Mesendoderm (in vitro differentiated cells): ENCODE results near the gene TTLL7.
"Not testable (repeated sequence)": the region's sequence is repeated elsewhere in the genome, so short reads cannot be mapped to it uniquely, and the experiment has no call there.

ENCODE experiments used
- DNase-seq: peaks from one replicate; pipeline ENCODE4 v3.0.0; 2013
- H2AK5ac ChIP-seq: 2 replicates; pipeline ENCODE4 v1.6.1; 2013; ENCODE audit warnings: low read length, inconsistent platforms
- H2BK120ac ChIP-seq: 2 replicates; pipeline ENCODE4 v1.6.1; 2013; ENCODE audit warnings: low read depth, mild to moderate bottlenecking, low read length, moderate library complexity, mixed read lengths
- H2BK15ac ChIP-seq: replicated peaks from 2 replicates; pipeline ENCODE4 v1.6.1; 2013; ENCODE audit warnings: low read depth, mild to moderate bottlenecking, moderate library complexity
- H2BK5ac ChIP-seq: 2 replicates; pipeline ENCODE4 v1.6.1; 2013; ENCODE audit warnings: low read length, inconsistent platforms
- H3K18ac ChIP-seq: 2 replicates; pipeline ENCODE4 v1.6.1; 2013; ENCODE audit warnings: mild to moderate bottlenecking, low read length, mixed read lengths
- H3K23ac ChIP-seq: one replicate; pipeline ENCODE4 v1.6.1; 2013; ENCODE audit warnings: low read length
- H3K27ac ChIP-seq: 2 replicates; pipeline ENCODE4 v1.5.1; 2013; ENCODE audit warnings: low read depth, mild to moderate bottlenecking, inconsistent platforms, low read length, moderate library complexity
- H3K27me3 ChIP-seq: 2 replicates; pipeline ENCODE4 v1.6.1; 2013; ENCODE audit warnings: low read length, control low read depth, mild to moderate bottlenecking, inconsistent platforms; ENCODE audit not compliant: insufficient read depth, poor library complexity
- H3K36me3 ChIP-seq: 2 replicates; pipeline ENCODE4 v1.6.1; 2013; ENCODE audit warnings: low read length, inconsistent platforms; ENCODE audit not compliant: control insufficient read depth, insufficient read depth
- H3K4ac ChIP-seq: one replicate; pipeline ENCODE4 v1.6.1; 2013; ENCODE audit warnings: low read depth, mild to moderate bottlenecking, low read length, moderate library complexity
- H3K4me1 ChIP-seq: 2 replicates; pipeline ENCODE4 v1.6.1; 2013; ENCODE audit warnings: low read depth, low read length, inconsistent platforms; ENCODE audit not compliant: control insufficient read depth
- H3K4me2 ChIP-seq: 2 replicates; pipeline ENCODE4 v1.6.1; 2013; ENCODE audit warnings: low read length
- H3K4me3 ChIP-seq: 2 replicates; pipeline ENCODE4 v1.5.1; 2013; ENCODE audit warnings: mild to moderate bottlenecking, low read length
- H3K56ac ChIP-seq: one replicate; pipeline ENCODE4 v1.6.1; 2013; ENCODE audit warnings: low read length
- H3K79me1 ChIP-seq: 2 replicates; pipeline ENCODE4 v1.6.1; 2013; ENCODE audit warnings: low read length, inconsistent platforms
- H3K79me2 ChIP-seq: 2 replicates; pipeline ENCODE4 v1.6.1; 2013; ENCODE audit warnings: mild to moderate bottlenecking, low read length; ENCODE audit not compliant: control insufficient read depth, insufficient read depth
- H3K9ac ChIP-seq: 2 replicates; pipeline ENCODE4 v1.6.1; 2013; ENCODE audit warnings: low read length, inconsistent platforms
- H4K5ac ChIP-seq: one replicate; pipeline ENCODE4 v1.6.1; 2013; ENCODE audit warnings: low read length
- H4K8ac ChIP-seq: one replicate; pipeline ENCODE4 v1.6.1; 2013; ENCODE audit warnings: low read depth, mild to moderate bottlenecking, control low read depth, low read length, moderate library complexity
- WGBS: extraction: QIAGEN DNeasy Blood & Tissue Kit; methylation state at CpG from one replicate; pipeline ENCODE4 v1.1.7; 2013; ENCODE audit warnings: low lambda C conversion rate, missing lambda C conversion rate; ENCODE audit not compliant: insufficient coverage; ENCODE audit errors: extremely low coverage; 5-methylcytosine and 5-hydroxymethylcytosine counted together

TTLL7 gene

DNA sequence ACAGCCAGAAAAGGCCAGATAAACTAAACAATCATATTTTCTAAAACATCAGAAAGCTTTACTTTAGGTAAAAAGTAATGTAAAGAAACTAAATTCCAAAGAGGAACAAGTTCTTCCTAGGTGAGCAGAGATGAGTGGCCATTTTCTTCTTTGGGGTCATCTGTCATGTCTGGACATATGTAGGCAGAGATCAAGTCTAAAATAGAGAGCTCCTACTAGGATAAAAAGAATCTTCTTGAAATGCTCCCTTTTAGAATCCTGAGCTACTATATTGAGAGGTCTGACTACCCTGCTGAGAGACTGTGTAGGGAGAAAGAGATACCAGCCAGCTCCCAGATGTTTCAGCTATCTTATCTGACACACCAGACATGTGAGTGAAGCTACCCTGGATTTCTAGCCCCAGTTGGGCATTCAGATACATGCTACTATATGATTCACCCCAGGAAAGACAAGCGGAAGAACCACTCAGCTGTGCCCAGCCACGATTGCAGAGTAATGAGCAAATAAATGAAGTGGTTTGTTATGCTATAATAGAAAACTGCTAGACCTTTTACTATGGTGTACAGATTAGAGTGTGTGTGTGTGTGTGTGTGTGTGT is 80.1 kb downstream of the TTLL7 start:
- H3K4me1 ChIP-seq = no peaks in the 10 kb centered on the region
- no CpG with 5 or more reads among the region's 2 CpGs for WGBS
- no peak overlapping the region for H4K5ac ChIP-seq
- H3K27me3 ChIP-seq = no peaks in the 10 kb centered on the region
- no peak overlapping the region for H3K27ac ChIP-seq
- no peaks in the 10 kb centered on the region for H3K36me3 ChIP-seq
- H3K4ac ChIP-seq = no peak overlapping the region
- no peak overlapping the region for H3K4me3 ChIP-seq
- no peak overlapping the region for H3K9ac ChIP-seq
- H3K79me1 ChIP-seq = no peaks in the 10 kb centered on the region
- H3K18ac ChIP-seq = no peak overlapping the region
- no peaks in the 10 kb centered on the region for H3K79me2 ChIP-seq
- H2BK120ac ChIP-seq = no peak overlapping the region
- no peak overlapping the region for H3K23ac ChIP-seq
- H4K8ac ChIP-seq = no peak overlapping the region
- peak; percentile 49 for DNase-seq
- no peak overlapping the region for H2BK5ac ChIP-seq
- no peak overlapping the region for H3K4me2 ChIP-seq
- H2BK15ac ChIP-seq = no peak overlapping the region
- H2AK5ac ChIP-seq = no peak overlapping the region
- no peak overlapping the region for H3K56ac ChIP-seq

DNA sequence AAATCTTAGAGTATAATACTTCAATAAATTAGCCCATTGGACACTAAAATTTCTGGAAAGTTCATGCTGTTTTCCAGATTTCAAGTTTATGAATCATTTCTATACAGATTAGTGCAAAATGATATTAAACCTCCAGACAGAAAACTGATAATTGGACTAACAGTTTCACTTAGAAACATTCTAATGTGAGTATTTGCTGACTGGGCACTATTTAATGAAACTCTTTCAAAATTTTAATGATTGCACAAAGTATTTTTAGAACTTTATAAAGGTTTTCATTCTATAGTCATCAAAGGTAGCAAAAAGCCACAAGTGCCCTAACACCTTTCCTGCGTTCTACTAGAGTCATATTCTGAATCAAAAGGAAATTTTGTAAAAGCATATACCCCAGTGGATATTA is 81.0 kb downstream of the TTLL7 start:
- no peak overlapping the region for H2BK15ac ChIP-seq
- no peaks in the 10 kb centered on the region for H3K79me2 ChIP-seq
- no peaks in the 10 kb centered on the region for H3K27me3 ChIP-seq
- H2BK120ac ChIP-seq = no peak overlapping the region
- H3K4me2 ChIP-seq = no peak overlapping the region
- no CpG with 5 or more reads among the region's 1 CpG for WGBS
- H4K5ac ChIP-seq = no peak overlapping the region
- no peak overlapping the region for H3K4ac ChIP-seq
- H3K18ac ChIP-seq = no peak overlapping the region
- H3K4me1 ChIP-seq = no peaks in the 10 kb centered on the region
- no peak overlapping the region for H4K8ac ChIP-seq
- no peaks in the 10 kb centered on the region for H3K36me3 ChIP-seq
- no peaks in the 10 kb centered on the region for H3K79me1 ChIP-seq
- no peak overlapping the region for H3K23ac ChIP-seq
- H3K9ac ChIP-seq = no peak overlapping the region
- H2AK5ac ChIP-seq = no peak overlapping the region
- H3K27ac ChIP-seq = no peak overlapping the region
- H3K56ac ChIP-seq = no peak overlapping the region
- no peak overlapping the region for H3K4me3 ChIP-seq
- H2BK5ac ChIP-seq = no peak overlapping the region
- no peak for DNase-seq

GRCh38 chr1:83916094-83916493 is 82.8 kb downstream of the TTLL7 start:
- WGBS = no CpG with 5 or more reads among the region's 1 CpG

GRCh38 chr1:83912876-83913275 is 86.1 kb downstream of the TTLL7 start:
- DNase-seq = no peak
- H3K36me3 ChIP-seq = no peaks in the 10 kb centered on the region
- no peak overlapping the region for H3K23ac ChIP-seq
- H2AK5ac ChIP-seq = no peak overlapping the region
- H2BK15ac ChIP-seq = no peak overlapping the region
- no peak overlapping the region for H3K9ac ChIP-seq
- no peak overlapping the region for H4K5ac ChIP-seq
- no peaks in the 10 kb centered on the region for H3K27me3 ChIP-seq
- no peaks in the 10 kb centered on the region for H3K79me2 ChIP-seq
- no CpG with 5 or more reads among the region's 2 CpGs for WGBS
- no peak overlapping the region for H4K8ac ChIP-seq
- H2BK120ac ChIP-seq = no peak overlapping the region
- H3K4me2 ChIP-seq = no peak overlapping the region
- H3K27ac ChIP-seq = no peak overlapping the region
- H3K4ac ChIP-seq = no peak overlapping the region
- H3K18ac ChIP-seq = no peak overlapping the region
- H3K79me1 ChIP-seq = no peaks in the 10 kb centered on the region
- H3K56ac ChIP-seq = no peak overlapping the region
- no peak overlapping the region for H3K4me3 ChIP-seq
- H2BK5ac ChIP-seq = no peak overlapping the region
- no peaks in the 10 kb centered on the region for H3K4me1 ChIP-seq

More at GRCh38 chr1:83916094-83916493, 82.8 kb downstream of the TTLL7 start:
- not testable (repeated sequence) for H3K56ac ChIP-seq, H3K9ac ChIP-seq, H3K79me1 ChIP-seq, H3K79me2 ChIP-seq, H2BK5ac ChIP-seq, H2BK120ac ChIP-seq, H3K27me3 ChIP-seq, H3K4me2 ChIP-seq, DNase-seq, H2BK15ac ChIP-seq, H2AK5ac ChIP-seq, H3K4me1 ChIP-seq, H4K8ac ChIP-seq, H4K5ac ChIP-seq, H3K18ac ChIP-seq, H3K36me3 ChIP-seq, H3K4ac ChIP-seq, H3K23ac ChIP-seq, H3K4me3 ChIP-seq, H3K27ac ChIP-seq

- H2AK5ac ChIP-seq = no peak overlapping the region
- H3K79me2 ChIP-seq = no peaks in the 10 kb centered on the region
- H3K27ac ChIP-seq = no peak overlapping the region
- H3K23ac ChIP-seq = no peak overlapping the region
- H3K4me3 ChIP-seq = no peak overlapping the region
- H3K18ac ChIP-seq = no peak overlapping the region
- no peak overlapping the region for H2BK15ac ChIP-seq
- H2BK5ac ChIP-seq = no peak overlapping the region
- H4K5ac ChIP-seq = no peak overlapping the region
- H3K36me3 ChIP-seq = no peaks in the 10 kb centered on the region
- H3K56ac ChIP-seq = no peak overlapping the region
- no CpG with 5 or more reads among the region's 3 CpGs for WGBS
- no peak overlapping the region for H3K9ac ChIP-seq
- H3K27me3 ChIP-seq = no peaks in the 10 kb centered on the region
- H3K4ac ChIP-seq = no peak overlapping the region
- H2BK120ac ChIP-seq = no peak overlapping the region
- DNase-seq = no peak
- H4K8ac ChIP-seq = no peak overlapping the region
- H3K79me1 ChIP-seq = no peaks in the 10 kb centered on the region
- H3K4me1 ChIP-seq = no peaks in the 10 kb centered on the region
- H3K4me2 ChIP-seq = no peak overlapping the region
Measured at GRCh38 chr1:83910461-83910860, 88.5 kb downstream of the TTLL7 start.

GRCh38 chr1:83909687-83910086 is 89.2 kb downstream of the TTLL7 start:
- H2BK120ac ChIP-seq = no peak overlapping the region

More at GRCh38 chr1:83909687-83910086, 89.2 kb downstream of the TTLL7 start:
- no peak overlapping the region for H3K9ac ChIP-seq
- H2AK5ac ChIP-seq = no peak overlapping the region
- H3K4me3 ChIP-seq = no peak overlapping the region
- H2BK5ac ChIP-seq = no peak overlapping the region
- no peaks in the 10 kb centered on the region for H3K79me1 ChIP-seq
- H3K79me2 ChIP-seq = no peaks in the 10 kb centered on the region
- no peak overlapping the region for H3K18ac ChIP-seq
- no peak for DNase-seq
- no peak overlapping the region for H2BK15ac ChIP-seq
- H3K36me3 ChIP-seq = no peaks in the 10 kb centered on the region
- no peak overlapping the region for H3K56ac ChIP-seq
- H3K27ac ChIP-seq = no peak overlapping the region
- H3K4me1 ChIP-seq = no peaks in the 10 kb centered on the region
- no peak overlapping the region for H3K23ac ChIP-seq
- no peaks in the 10 kb centered on the region for H3K27me3 ChIP-seq
- H4K8ac ChIP-seq = no peak overlapping the region
- no peak overlapping the region for H3K4me2 ChIP-seq
- H4K5ac ChIP-seq = no peak overlapping the region
- H3K4ac ChIP-seq = no peak overlapping the region
